Dermis blood vessel endothelial cell (primary cell): ENCODE data around the gene RYR1. TPM values are rescaled to one million over a fixed set of nuclear protein-coding genes. Genes with fewer than 3 reads are reported as not detected.
"Not testable (repeated sequence)": the region's sequence is repeated elsewhere in the genome, so short reads cannot be mapped to it uniquely, and the experiment has no call there.

Source experiments
- DNase-seq: peaks from one replicate; pipeline ENCODE4 v3.0.0; 2010
- total RNA-seq: library from RNA; depleted of rRNA; stranded (reverse); fragments of >200 nt; gene quantifications from 2 replicates; pipeline ENCODE4 v1.2.3, GENCODE V29; 2014

Gene RYR1
- total RNA-seq, 1 donor from 2014 or later: under 0.01 TPM

DNA sequence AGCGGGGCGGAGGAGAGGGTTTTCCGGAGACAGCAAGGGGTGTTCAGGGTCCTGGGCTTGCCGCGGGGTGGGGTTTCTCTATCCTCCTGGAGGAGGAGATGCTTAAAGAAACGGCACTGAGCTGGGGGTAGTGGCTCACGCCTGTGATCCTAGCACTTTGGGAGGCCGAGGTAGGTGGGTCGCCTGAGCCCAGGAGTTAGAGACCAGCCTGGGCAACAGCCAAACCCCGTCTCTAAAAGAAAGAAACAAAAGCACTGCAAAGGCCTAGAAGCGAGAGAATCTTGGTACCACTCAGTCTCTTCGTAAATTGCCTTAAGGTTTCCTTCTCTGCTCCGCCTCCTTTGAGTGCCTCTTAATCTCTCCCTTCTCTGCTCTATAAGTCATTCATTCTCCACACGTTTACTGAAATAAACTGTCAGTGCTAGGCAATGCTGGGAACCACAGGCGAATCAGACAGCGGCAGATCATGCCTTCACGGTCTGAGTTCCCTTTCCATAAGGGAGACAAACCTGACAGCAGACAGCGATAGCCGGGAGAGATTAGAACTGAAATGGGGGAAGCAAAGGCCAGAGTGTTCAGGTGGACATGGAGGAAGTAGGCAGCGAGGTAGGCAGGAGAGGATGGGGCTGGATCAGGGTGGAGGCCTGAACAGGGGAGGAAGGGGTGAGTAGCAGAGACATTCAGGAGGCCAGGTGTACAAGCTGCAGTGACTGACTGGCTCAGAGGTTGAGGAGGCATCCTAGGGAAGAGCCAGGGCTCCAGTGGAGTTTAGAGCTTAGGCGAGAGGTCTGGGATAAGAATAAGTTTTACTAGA, 186.1 kb downstream of the RYR1 start:
- DNase-seq: no peak

DNA sequence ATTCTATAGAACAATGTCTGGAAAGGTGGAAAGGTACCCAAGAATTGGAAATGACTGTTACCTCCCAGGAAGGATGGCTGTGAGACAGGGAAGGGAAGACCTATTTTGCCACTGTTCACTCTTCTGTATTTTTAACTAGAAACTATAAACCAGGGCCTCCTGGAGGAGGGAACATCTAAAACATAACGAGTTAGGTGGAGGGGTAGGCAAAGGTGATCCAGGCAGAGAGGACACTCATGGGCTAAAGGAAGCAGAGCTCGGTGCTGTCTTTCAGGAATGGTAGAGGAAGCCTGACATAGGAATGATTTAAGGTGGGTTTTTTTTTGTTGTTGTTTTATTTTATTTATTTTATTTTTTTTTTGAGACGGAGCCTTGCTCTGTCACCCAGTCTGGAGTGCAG, 191.3 kb downstream of the RYR1 start:
- DNase-seq: no peak

DNA sequence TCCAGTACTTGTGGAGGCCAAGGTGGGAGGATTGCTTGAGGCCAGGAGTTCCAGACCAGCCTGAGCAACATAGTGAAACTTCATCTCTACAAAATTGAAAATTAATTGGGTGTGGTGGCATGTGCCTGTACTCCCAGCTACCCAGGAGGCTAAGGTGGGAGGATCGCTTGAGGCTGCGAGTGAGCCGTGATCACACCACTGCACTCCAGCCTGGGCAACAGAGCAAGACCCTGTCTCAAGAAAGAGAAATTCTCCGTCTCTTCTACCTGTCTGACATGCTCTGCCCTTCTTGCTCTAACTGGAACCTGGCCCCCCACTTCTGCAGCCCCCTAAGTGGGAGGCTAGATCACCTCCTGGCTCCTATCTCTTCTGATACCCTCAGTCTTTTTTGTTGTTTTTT, 192.9 kb downstream of the RYR1 start:
- DNase-seq: no peak

DNA sequence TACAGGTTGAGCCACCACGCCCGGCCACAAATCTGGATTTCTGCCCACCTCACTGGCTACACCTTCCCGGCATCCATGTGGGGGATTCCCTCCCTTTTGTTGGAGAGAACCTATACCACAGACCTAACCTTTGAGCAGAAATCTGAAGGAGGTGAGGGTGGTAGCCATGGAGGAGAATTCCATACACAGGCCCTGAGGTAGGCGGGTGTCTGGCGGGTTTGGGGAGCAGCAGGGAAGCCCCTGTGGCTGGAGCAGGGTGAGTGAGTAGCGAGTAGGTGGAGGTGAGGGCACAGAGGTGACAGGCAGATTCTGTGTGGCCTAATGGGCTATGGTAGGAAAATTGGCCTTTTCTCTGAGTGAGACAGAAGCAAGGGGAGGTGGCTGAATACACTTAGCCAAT, 196.1 kb downstream of the RYR1 start:
- DNase-seq: no peak

DNA sequence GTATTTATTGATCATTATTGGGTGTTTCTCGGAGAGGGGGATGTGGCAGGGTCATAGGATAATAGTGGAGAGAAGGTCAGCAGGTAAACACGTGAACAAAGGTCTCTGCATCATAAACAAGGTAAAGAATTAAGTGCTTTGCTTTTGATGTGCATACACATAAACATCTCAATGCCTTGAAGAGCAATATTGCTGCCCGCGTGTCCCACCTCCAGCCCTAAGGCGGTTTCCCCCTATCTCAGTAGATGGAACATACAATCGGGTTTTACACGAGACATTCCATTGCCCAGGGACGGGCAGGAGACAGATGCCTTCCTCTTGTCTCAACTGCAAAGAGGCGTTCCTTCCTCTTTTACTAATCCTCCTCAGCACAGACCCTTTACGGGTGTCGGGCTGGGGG, 197.8 kb downstream of the RYR1 start:
- DNase-seq: not testable (repeated sequence)

DNA sequence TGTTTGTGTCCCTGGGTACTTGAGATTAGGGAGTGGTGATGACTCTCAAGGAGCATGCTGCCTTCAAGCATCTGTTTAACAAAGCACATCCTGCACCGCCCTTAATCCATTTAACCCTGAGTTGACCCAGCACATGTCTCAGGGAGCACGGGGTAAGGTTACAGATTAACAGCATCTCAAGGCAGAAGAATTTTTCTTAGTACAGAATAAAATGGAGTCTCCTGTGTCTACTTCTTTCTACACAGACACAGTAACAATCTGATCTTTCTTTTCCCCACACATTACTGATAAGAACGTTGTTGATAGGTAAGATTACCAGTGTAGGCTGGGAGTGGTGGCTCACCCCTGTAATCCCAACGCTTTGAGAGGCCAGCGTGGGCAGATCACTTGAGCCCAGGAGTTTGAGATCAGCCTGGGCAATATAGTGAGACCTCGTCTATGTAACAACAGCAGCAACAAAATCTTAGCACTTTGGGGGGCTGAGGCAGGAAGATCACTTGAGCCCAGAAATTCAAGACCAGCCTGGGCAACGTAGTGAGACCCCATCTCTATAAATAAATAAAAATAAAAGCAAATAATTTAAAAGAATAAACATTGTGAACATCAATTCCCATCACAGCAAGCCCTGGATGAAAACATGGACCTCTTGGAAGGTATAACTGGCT, 198.5 kb downstream of the RYR1 start:
- DNase-seq: not testable (repeated sequence)

DNA sequence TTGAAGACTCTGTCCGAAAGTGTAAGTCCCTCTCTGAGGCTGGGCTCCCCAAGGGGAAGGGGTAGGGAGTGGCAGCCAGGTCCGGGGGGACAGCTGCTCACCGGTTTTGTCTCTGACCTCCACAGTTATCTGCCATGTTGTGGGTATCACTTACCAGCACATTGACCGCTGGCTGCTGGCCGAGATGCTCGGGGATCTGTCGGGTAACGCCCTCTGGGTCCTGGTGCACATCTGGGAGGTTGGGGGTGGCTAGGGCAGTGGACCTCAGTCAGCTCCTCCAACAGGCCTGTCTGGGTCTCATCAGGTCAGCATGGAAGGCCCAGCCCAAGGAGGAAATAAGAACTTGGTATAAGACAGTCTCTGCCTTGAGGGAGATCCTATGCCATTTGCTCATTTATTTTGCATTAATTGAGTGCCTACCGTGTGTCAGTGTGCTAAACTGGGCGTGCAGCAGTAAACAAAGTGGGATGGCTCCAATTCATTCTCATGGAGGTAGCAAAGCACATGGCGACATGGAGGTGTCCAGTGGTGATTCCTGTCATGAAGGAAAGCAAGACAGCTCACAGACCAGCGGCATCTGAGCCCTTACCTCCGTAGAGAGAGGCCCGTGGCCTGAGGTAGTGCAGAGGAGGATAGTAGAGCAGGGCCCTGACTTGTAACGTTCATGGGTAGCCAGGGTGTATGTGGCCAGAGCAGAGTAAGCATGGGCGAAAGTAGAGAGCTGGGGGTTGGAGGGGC, 199.2 kb downstream of the RYR1 start:
- no peak for DNase-seq

DNA sequence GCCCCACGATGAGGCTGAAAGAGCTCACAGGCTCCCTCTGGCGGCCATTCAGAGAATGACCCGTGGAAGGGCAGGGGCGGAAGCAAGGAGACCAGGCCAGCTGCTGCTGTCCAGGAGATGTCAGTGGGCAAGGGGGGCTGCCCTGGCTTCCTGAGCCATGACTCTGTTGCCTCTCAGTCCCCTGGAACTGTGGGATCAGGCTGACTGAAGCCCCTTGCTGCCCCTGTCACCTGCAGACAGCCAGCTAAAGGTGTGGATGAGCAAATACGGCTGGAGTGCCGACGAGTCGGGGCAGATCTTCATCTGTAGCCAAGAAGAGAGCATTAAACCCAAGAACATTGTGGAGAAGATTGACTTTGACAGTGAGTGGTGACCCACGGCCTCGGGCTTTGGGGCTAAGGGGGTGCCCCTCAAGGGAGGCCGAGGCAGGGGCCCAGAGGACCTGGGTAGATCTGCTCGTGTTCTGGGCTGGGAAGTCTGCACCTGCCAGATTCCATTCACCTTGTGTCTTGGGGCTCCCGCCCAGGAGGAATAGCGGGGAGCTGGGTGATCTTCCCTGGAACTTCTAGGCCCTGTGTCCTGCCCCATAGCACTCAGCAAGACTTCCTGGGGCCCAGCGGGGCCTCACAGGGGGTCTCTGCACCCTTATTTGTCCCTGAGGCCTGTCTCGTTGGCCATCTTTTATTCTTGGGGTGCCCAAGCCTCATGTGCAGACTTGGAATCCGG, 201.4 kb downstream of the RYR1 start:
- peak; percentile 76 for DNase-seq

DNA sequence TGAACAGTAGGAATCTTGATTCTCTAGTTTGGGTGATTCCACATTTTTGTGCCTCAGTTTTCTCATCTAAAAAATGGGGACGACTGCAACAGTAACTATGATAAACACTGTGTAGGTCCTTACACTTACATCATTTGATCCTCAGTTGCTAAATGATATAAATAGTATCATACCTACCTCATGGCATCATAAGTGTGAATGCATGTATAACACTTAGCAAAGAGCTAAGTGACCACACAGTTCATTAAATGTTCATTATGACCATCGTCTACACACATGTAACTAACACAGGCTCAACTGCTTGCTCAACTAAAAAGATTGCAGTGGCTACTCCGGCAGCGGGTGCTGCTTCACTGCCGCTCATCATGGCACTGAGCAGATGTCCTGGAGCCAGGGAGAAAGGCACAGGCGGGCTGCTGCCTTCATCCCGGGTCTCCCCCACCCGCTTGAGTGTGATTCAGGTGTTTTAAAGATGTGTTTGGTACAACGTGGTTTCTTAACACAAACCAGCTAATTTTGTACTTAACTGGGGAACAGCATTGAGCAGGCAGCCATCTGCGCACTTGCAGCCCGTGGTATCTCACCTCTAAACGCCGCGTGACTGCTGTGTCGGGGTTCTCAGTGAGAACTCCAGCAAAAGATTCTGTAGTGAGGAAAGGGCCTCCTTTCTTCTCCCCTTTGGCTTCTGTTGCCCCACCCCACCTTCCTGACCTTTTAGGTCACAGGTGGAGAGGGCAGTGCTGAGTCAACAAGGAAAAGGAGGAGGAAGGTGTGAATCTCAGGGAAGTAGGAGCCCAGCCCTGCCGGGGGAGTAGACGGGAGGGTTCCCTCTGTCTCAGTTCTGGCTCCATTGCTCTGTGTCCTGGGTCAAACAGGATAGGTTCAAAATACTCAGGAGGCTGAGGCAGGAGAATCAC, 202.2 kb downstream of the RYR1 start:
- DNase-seq: no peak

Other genes starting within 250 kb of the RYR1 start
- gene DPF1, start 209.5 kb upstream of the RYR1 start, total RNA-seq: 0.34 and 0.47 TPM in 2 replicates
- gene PPP1R14A, start 177.3 kb upstream of the RYR1 start, total RNA-seq: 4.1 TPM in 2 replicates
- 25.9 and 34.5 TPM in 2 replicates for gene SPINT2, start 169.1 kb upstream of the RYR1 start, total RNA-seq
- 14.8 TPM in 1 of 2 replicates, not detected in the other for gene C19orf33, start 129.4 kb upstream of the RYR1 start, total RNA-seq
- 76.6 and 97.3 TPM in 2 replicates for gene YIF1B, start 117.7 kb upstream of the RYR1 start, total RNA-seq
- 8.7 and 10.2 TPM in 2 replicates for gene KCNK6, start 113.8 kb upstream of the RYR1 start, total RNA-seq
- 2.0 and 6.1 TPM in 2 replicates for gene CATSPERG, start 97.9 kb upstream of the RYR1 start, total RNA-seq
- gene PSMD8, start 59.1 kb upstream of the RYR1 start, total RNA-seq: 251 and 344 TPM in 2 replicates
- 0.23 and 0.34 TPM in 2 replicates for gene GGN, start 45.7 kb upstream of the RYR1 start, total RNA-seq
- gene SPRED3, start 45.0 kb upstream of the RYR1 start, total RNA-seq: 0.51 and 1.0 TPM in 2 replicates
- gene FAM98C, start 30.6 kb upstream of the RYR1 start, total RNA-seq: 7.3 and 12.3 TPM in 2 replicates
- gene RASGRP4, start 7.5 kb upstream of the RYR1 start, total RNA-seq: not detected in 2 replicates
- 0.09 TPM in 1 of 2 replicates, not detected in the other for gene MAP4K1, start 184.3 kb downstream of the RYR1 start, total RNA-seq
- 350 and 735 TPM in 2 replicates for gene EIF3K, start 185.5 kb downstream of the RYR1 start, total RNA-seq
- gene ACTN4, start 214.0 kb downstream of the RYR1 start, total RNA-seq: 315 and 728 TPM in 2 replicates